HG02981 (cell line): ENCODE measurements around the gene ANKRD26.
A peak's percentile ranks its signal among the peaks of the same experiment; 100 is the strongest.
"Not testable (repeated sequence)": the region's sequence is repeated elsewhere in the genome, so short reads cannot be mapped to it uniquely, and the experiment has no call there.

ENCODE experiments used
- ATAC-seq: cut with Tn5 transposase; IDR thresholded peaks from one replicate; pipeline ENCODE4 v1.9.1; 2021; ENCODE audit warnings: mild to moderate bottlenecking, moderate library complexity; ENCODE audit not compliant: unreplicated experiment

ANKRD26 gene

GRCh38 chr10:27099916-27100812 is at the start of gene ANKRD26:
TSS of gene ANKRD26 (minus strand) at chr10:27100494. CDS start at chr10:27100326, 168 bp downstream.
- peak; percentile 80 for ATAC-seq

- ATAC-seq: no peak
These were observed 47.4 kb upstream of the ANKRD26 start for GRCh38 chr10:27147701-27148100.

GRCh38 chr10:27145937-27146336 is 45.6 kb upstream of the ANKRD26 start:
- no peak for ATAC-seq

- ATAC-seq: no peak
These were observed 43.4 kb upstream of the ANKRD26 start for GRCh38 chr10:27143686-27144085.

GRCh38 chr10:27138277-27138676 is 38.0 kb upstream of the ANKRD26 start:
- ATAC-seq: no peak

GRCh38 chr10:27134371-27134770 is 34.1 kb upstream of the ANKRD26 start:
- ATAC-seq: no peak

- no peak for ATAC-seq
These were observed 7.9 kb upstream of the ANKRD26 start for GRCh38 chr10:27108165-27108564.

- ATAC-seq: no peak
These were observed 4.6 kb upstream of the ANKRD26 start for GRCh38 chr10:27104919-27105318.

- ATAC-seq: no peak
These were observed 586 bp upstream of the ANKRD26 start for GRCh38 chr10:27100813-27101347.

GRCh38 chr10:27099448-27099847 is 846 bp downstream of the ANKRD26 start:
- ATAC-seq: no peak

- ATAC-seq: no peak
These were observed 11.9 kb downstream of the ANKRD26 start for GRCh38 chr10:27088119-27089044.

GRCh38 chr10:27072436-27073114 is 27.7 kb downstream of the ANKRD26 start:
- no peak for ATAC-seq

- ATAC-seq: no peak
These were observed 31.9 kb downstream of the ANKRD26 start for GRCh38 chr10:27068217-27068891.

- ATAC-seq: no peak
These were observed 35.2 kb downstream of the ANKRD26 start for GRCh38 chr10:27065084-27065483.

GRCh38 chr10:27052656-27053055 is 47.6 kb downstream of the ANKRD26 start:
- ATAC-seq: no peak

GRCh38 chr10:27045247-27045646 is 55.0 kb downstream of the ANKRD26 start:
- ATAC-seq: not testable (repeated sequence)

- no peak for ATAC-seq
These were observed 59.1 kb downstream of the ANKRD26 start for GRCh38 chr10:27041196-27041595.

GRCh38 chr10:27038168-27038567 is 62.1 kb downstream of the ANKRD26 start:
- ATAC-seq: no peak

GRCh38 chr10:27035163-27035562 is 65.1 kb downstream of the ANKRD26 start:
- no peak for ATAC-seq

- no peak for ATAC-seq
These were observed 70.2 kb downstream of the ANKRD26 start for GRCh38 chr10:27030060-27030459.
